Measurements from ENCODE around the gene HOXC13. TPM values are rescaled to one million over a fixed set of nuclear protein-coding genes. Genes with fewer than 3 reads are reported as not detected.

HOXC13 gene
- total and polyA plus RNA-seq, 2 experiments from 2014 or later, result 0.20 to 0.69 TPM

GRCh38 chr12:53981634-53982565 is 43.3 kb downstream of the HOXC13 start:
- no peak overlapping the region for H2AFZ ChIP-seq
- H3K4me1 ChIP-seq (ENCODE audit: insufficient read depth), result peaks cover 32% of the 10 kb centered on the region
- no peaks in the 10 kb centered on the region for H3K9me2 ChIP-seq (replicated peaks; ENCODE audit: insufficient read depth)
- H3K36me3 ChIP-seq (replicated peaks; ENCODE audit: insufficient read depth, low read depth), result no peaks in the 10 kb centered on the region
- no peaks in the 10 kb centered on the region for H4K20me1 ChIP-seq (ENCODE audit: insufficient read depth, poor library complexity, severe bottlenecking)
- no peak overlapping the region for H3K27ac ChIP-seq
- DNase-seq (ENCODE audit: low spot score), result no peak
- no peaks in the 10 kb centered on the region for H3K79me2 ChIP-seq
- H3K27me3 ChIP-seq, result peaks cover 88% of the 10 kb centered on the region
- 36% methylated on average over 30 of the region's 30 CpGs for WGBS (ENCODE audit: low lambda C conversion rate, missing lambda C conversion rate)
- no peaks in the 10 kb centered on the region for H3K9me3 ChIP-seq (ENCODE audit: low read depth)
- TF ChIP-seq CTCF (IDR thresholded peaks at IDR 0.05; ENCODE audit: poor library complexity) (no peak), EZH2phosphoT487 (IDR thresholded peaks at IDR 0.05; ENCODE audit: low read depth, severe bottlenecking, unreplicated experiment) (peak; percentile 34), EZH2 (IDR thresholded peaks at IDR 0.05; ENCODE audit: borderline replicate concordance) (peak; percentile 51)
- H3K4me2 ChIP-seq, result no peak overlapping the region
- no peak overlapping the region for H3K4me3 ChIP-seq

DNA sequence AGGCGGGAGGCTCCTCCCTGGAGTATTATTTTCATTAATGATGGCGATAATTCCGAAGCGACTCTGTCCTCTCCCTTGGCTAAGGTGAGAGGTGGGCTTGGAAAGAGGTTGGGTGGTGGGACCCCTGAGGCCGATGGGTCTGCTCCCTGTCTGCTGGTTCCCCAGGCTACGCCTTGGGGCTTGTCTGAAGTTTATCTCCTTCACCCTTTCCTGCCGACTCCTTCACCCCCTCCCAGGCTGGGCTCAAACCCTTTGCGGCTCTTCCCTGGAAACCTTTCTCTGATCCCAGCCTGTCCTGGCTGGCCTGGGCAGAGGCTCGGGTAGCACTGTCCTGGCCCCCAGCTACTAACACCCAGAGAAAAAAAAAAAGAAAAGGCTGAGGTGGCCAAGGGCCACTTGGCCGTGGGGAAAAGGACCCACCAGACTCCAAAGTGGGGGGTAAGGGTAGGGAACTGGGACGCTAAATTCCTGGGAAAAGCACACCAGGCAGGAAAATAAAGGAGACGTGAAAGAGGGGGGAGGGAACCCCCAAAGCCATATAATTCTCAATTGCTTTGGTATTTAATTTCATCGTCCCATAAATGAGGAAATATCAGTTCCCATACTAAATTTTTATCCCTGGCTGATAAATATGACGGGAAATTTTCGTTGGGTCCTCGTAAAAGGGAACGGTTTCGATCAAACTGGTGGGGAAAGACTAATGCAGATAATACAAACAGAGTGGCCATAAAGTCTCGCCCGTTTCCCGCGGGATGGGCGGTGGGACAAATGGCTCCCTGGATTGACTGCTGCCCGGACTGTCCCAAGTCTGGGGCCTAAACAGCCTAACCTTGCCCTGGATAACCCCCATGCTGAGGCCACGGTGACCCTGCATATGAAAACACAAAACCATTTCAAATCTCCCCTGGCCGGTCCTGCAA is 44.3 kb downstream of the HOXC13 start:
- Histone ChIP-seq H3K36me3 (replicated peaks; ENCODE audit: insufficient read depth, low read depth) (no peaks in the 10 kb centered on the region), H3K9me2 (replicated peaks; ENCODE audit: insufficient read depth) (no peaks in the 10 kb centered on the region), H3K27ac (no peak overlapping the region), H3K4me3 (no peak overlapping the region), H4K20me1 (ENCODE audit: insufficient read depth, poor library complexity, severe bottlenecking) (no peaks in the 10 kb centered on the region), H3K4me2 (no peak overlapping the region), H3K79me2 (no peaks in the 10 kb centered on the region), H2AFZ (no peak overlapping the region), H3K4me1 (ENCODE audit: insufficient read depth) (peaks cover 23% of the 10 kb centered on the region), H3K9me3 (ENCODE audit: low read depth) (no peaks in the 10 kb centered on the region), H3K27me3 (peaks cover 88% of the 10 kb centered on the region)
- no peak for DNase-seq (ENCODE audit: low spot score)
- no peak for TF ChIP-seq EZH2 (IDR thresholded peaks at IDR 0.05; ENCODE audit: borderline replicate concordance)
- no peak for TF ChIP-seq EZH2phosphoT487 (IDR thresholded peaks at IDR 0.05; ENCODE audit: low read depth, severe bottlenecking, unreplicated experiment)
- no peak for TF ChIP-seq CTCF (IDR thresholded peaks at IDR 0.05; ENCODE audit: poor library complexity)
- 42% methylated on average over 26 of the region's 26 CpGs for WGBS (ENCODE audit: low lambda C conversion rate, missing lambda C conversion rate)

GRCh38 chr12:53983568-53983949 is 44.9 kb downstream of the HOXC13 start:
- peaks cover 22% of the 10 kb centered on the region for H3K4me1 ChIP-seq (ENCODE audit: insufficient read depth)
- no peak overlapping the region for H3K27ac ChIP-seq
- no peaks in the 10 kb centered on the region for H3K9me3 ChIP-seq (ENCODE audit: low read depth)
- H3K27me3 ChIP-seq, result peaks cover 91% of the 10 kb centered on the region
- no peak overlapping the region for H3K4me3 ChIP-seq
- no peaks in the 10 kb centered on the region for H3K79me2 ChIP-seq
- H3K9me2 ChIP-seq (replicated peaks; ENCODE audit: insufficient read depth), result no peaks in the 10 kb centered on the region
- H3K36me3 ChIP-seq (replicated peaks; ENCODE audit: insufficient read depth, low read depth), result no peaks in the 10 kb centered on the region
- no peak overlapping the region for H3K4me2 ChIP-seq
- H4K20me1 ChIP-seq (ENCODE audit: insufficient read depth, poor library complexity, severe bottlenecking), result no peaks in the 10 kb centered on the region
- H2AFZ ChIP-seq, result no peak overlapping the region
- DNase-seq (ENCODE audit: low spot score), result no peak
- WGBS (ENCODE audit: low lambda C conversion rate, missing lambda C conversion rate), result 28% methylated on average over 17 of the region's 17 CpGs
- peak; percentile 62 for TF ChIP-seq EZH2 (IDR thresholded peaks at IDR 0.05; ENCODE audit: borderline replicate concordance)
- no peak for TF ChIP-seq CTCF (IDR thresholded peaks at IDR 0.05; ENCODE audit: poor library complexity)
- TF ChIP-seq EZH2phosphoT487 (IDR thresholded peaks at IDR 0.05; ENCODE audit: low read depth, severe bottlenecking, unreplicated experiment), result peak; percentile 62
